Choroid plexus epithelial cell (primary cell): ENCODE results near the gene VIPR2.

Experiments used
- DNase-seq: peaks from one replicate; pipeline ENCODE4 v3.0.0-alpha.2; 2010; ENCODE audit warnings: low read depth
- H3K4me3 ChIP-seq: 2 replicates; pipeline ENCODE4 v1.5.1; 2011; ENCODE audit warnings: low read depth, mild to moderate bottlenecking, control low read depth, low read length, moderate library complexity
- TF ChIP-seq, protein P1 (sequence below): conservative IDR thresholded peaks from 2 replicates; pipeline ENCODE4 v1.5.1; 2011; ENCODE audit warnings: low read depth, mild to moderate bottlenecking, control low read depth, inconsistent platforms, low read length, moderate library complexity

Gene VIPR2

DNA sequence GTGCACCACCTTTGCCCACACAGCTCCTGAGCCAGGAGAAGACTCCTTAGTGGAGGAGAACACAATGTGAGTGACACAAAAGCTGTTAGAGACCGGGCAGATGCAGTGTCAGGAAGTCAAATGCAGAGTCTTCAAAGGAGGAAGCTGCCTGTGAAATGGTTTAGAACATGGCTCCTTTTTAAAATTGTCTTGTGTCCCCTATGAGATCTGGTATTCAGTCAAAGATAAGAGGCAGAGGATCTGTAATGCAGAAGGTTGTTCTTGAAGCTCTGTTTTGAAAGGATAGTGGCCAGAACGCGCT, 133.0 kb downstream of the VIPR2 start:
- DNase-seq = no peak
- H3K4me3 ChIP-seq = no peak overlapping the region
- TF ChIP-seq, protein P1, sequence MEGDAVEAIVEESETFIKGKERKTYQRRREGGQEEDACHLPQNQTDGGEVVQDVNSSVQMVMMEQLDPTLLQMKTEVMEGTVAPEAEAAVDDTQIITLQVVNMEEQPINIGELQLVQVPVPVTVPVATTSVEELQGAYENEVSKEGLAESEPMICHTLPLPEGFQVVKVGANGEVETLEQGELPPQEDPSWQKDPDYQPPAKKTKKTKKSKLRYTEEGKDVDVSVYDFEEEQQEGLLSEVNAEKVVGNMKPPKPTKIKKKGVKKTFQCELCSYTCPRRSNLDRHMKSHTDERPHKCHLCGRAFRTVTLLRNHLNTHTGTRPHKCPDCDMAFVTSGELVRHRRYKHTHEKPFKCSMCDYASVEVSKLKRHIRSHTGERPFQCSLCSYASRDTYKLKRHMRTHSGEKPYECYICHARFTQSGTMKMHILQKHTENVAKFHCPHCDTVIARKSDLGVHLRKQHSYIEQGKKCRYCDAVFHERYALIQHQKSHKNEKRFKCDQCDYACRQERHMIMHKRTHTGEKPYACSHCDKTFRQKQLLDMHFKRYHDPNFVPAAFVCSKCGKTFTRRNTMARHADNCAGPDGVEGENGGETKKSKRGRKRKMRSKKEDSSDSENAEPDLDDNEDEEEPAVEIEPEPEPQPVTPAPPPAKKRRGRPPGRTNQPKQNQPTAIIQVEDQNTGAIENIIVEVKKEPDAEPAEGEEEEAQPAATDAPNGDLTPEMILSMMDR = no peak

DNA sequence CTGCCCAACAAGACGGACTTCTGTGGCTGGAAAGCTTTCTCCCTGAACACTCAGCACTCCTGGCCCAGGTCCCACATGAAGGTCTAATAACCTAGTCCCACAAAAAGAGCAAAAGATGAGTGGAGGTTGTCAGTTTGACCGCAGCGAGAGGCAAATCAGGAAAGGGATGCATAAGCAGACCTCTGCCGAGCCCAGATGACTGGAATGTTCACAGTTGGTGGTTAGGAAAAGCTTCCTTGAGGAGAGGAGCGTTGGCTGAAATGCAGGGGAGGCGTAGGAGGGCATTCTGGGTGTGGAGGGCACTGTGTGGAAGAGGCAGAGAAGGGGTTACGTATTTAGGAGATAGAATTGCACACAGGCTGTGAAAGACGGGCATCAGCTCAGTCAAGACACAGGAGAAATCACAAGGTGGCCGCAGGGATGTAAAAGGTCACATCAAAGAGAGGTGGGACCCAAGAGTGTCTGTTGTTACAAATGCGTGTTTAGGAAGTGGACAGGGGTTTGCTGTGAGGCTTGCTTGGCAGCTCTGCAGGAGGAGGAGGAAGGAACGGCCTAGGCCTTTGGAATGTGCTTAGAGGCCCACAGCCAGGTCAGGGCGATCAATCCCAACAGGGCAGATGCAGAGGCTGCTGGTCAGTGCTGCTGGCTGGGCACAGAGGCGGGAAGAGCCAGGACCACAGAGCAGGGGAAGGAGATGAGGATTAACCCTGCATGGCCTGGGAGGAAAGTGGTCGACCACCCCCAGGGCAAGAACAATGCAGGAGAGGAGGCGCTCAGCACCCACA, 133.5 kb downstream of the VIPR2 start:
- H3K4me3 ChIP-seq = no peak overlapping the region
- no peak for DNase-seq
- TF ChIP-seq, protein P1 = no peak

DNA sequence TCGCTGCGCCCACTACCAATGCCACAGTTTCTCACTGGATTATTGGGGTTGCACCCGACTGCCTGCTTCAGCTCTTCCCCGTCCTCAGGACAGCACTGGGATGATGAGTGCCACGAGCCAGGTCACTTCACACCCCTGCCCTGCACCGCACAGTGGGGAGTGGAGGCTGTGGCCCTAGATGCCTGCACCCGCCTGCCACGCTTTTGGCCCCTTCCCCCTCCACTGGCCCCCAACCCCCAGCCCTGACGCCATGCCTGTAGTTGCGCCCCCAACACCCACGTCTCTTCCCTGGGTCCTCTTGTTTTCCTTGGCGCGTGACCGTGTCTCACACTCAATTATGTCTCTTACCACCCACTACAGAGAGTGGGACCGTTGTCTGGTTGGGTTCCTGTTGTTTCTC, 134.3 kb downstream of the VIPR2 start:
- no peak overlapping the region for H3K4me3 ChIP-seq
- TF ChIP-seq, protein P1 = no peak
- no peak for DNase-seq

DNA sequence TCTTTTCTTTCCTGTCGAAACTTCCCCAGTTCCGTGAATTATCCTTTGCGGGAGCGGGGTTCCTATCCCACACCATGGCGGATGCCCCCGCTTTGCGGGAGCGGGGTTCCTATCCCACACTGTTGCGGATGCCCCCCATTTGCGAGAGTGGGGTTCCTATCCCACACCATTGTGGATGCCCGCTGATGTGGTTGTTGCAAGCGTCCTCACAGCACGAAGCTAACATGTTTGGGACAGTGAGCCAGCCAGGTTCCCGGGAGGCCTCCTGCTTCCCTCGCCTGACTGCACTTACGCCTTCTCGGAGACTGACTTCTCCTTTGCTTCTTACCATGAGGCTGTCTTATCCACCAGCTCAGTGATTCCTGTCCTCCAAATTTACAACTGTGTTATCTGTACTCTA, 134.7 kb downstream of the VIPR2 start:
- no peak for DNase-seq
- TF ChIP-seq, protein P1 = no peak
- H3K4me3 ChIP-seq = no peak overlapping the region

DNA sequence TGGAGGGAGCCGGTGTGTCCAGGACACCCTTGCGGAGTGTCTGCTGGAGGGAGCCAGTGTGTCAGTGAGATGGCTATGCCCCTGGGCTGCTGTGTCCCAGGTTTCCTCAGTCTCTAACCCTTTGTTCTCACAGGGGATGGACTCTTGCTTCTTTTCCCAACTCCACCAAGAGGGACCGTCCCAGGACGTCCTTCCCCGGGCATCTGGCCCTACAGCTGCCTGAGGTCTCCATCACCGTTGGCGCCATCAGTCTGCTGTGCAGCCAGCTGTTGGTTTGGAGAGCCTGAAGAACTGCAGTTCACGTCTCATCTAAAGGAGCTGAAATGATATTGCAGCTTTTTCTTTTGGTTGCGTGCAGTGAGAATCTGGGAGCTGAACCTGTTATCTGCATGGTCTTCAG, 136.2 kb downstream of the VIPR2 start:
- H3K4me3 ChIP-seq = no peak overlapping the region
- DNase-seq = no peak
- TF ChIP-seq, protein P1 = no peak

DNA sequence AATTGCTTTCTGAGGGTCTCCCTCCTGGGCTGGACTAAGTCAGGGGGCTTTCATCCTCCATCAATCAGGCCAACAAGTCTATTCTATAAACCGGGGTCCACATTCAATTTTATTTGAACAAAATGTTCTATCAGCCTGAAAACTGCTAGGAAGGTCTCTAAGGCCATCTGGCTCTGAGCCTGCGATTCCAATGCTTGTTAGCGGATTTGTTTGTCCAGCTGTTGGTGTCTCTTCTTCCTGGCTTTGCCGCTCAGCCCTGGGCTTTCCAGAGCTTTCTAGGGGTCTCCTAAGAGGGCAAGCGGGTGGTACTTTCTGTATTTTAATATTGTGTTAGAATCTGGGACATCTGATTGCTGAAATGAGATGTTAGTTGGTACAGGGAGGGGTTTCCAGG, 136.7 kb downstream of the VIPR2 start:
- TF ChIP-seq, protein P1 = no peak
- no peak for DNase-seq
- H3K4me3 ChIP-seq = no peak overlapping the region

DNA sequence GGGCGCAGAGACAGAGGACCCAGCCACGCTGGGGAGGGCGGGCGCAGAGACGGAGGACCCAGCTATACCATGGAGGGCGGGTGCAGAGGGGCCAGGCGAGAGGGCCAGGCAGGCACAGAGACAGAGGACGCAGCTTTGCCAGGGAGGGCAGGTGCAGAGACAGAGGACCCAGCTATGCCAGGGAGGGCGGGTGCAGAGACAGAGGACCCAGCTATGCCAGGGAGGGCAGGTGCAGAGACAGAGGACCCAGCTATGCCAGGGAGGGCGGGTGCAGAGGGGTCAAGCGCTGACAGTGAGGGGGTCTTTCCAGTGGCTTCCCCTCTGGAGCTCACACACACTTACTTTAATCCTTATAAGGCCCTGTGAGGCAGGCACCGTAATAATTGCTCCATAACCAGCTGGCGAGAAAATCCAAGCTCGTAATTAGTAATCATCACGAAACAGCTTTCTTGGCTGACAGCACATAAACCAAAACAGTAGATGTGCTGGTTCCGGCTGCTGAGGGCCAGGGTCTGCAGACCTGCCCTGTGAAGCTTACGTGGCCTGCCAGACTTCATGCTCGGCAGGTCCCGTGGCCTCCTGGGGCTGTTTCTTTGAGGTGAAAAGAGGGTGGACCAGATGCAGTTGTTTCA, 137.2 kb downstream of the VIPR2 start:
- H3K4me3 ChIP-seq = no peak overlapping the region
- DNase-seq = no peak
- TF ChIP-seq, protein P1 = no peak
